GM06990 (cell line): Measurements from ENCODE around the gene CACNA1A.
A peak's percentile ranks its signal among the peaks of the same experiment; 100 is the strongest.

Source experiments
- DNase-seq: peaks from one replicate; pipeline ENCODE4 v3.0.0-alpha.2; 2011; ENCODE audit not compliant: insufficient read length; ENCODE audit errors: extremely low read depth
- H3K27me3 ChIP-seq: replicated peaks from 2 replicates; pipeline ENCODE4 v1.6.0; 2011; ENCODE audit warnings: low read length; ENCODE audit not compliant: control insufficient read depth, insufficient read depth
- H3K36me3 ChIP-seq: 2 replicates; pipeline ENCODE4 v1.5.1; 2011; ENCODE audit warnings: low read length; ENCODE audit not compliant: control insufficient read depth, insufficient read depth
- H3K4me3 ChIP-seq: replicated peaks from 2 replicates; pipeline ENCODE4 v1.5.1; 2011; ENCODE audit warnings: low read depth, mild to moderate bottlenecking, control low read depth, low read length
- TF ChIP-seq, protein P1 (sequence below): IDR thresholded peaks from 2 replicates; pipeline ENCODE4 v1.5.1; 2011; ENCODE audit warnings: low read length, control low read depth, mild to moderate bottlenecking, inconsistent platforms; ENCODE audit not compliant: insufficient read depth, poor library complexity, severe bottlenecking

The CACNA1A gene

DNA sequence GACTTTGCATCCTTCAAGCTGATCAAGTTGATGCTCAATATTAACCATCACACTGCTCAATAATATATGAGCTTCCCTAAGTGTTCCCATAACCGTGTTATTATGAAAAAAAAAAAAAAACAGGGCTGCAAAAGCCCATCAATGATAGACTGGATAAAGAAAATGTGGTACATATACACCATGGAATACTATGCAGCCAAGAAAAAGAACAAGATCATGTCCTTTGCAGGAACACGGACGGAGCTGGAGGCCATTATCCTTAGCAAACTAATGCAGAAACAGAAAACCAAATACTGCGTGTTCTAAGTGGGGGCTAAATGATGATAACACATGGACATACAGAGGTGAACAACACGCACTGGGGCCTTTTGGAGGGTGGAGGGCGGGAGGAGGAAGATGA lies 58.3 kb downstream of the CACNA1A start:
- DNase-seq, result no peak
- H3K27me3 ChIP-seq, result no peaks in the 10 kb centered on the region
- TF ChIP-seq, protein P1, sequence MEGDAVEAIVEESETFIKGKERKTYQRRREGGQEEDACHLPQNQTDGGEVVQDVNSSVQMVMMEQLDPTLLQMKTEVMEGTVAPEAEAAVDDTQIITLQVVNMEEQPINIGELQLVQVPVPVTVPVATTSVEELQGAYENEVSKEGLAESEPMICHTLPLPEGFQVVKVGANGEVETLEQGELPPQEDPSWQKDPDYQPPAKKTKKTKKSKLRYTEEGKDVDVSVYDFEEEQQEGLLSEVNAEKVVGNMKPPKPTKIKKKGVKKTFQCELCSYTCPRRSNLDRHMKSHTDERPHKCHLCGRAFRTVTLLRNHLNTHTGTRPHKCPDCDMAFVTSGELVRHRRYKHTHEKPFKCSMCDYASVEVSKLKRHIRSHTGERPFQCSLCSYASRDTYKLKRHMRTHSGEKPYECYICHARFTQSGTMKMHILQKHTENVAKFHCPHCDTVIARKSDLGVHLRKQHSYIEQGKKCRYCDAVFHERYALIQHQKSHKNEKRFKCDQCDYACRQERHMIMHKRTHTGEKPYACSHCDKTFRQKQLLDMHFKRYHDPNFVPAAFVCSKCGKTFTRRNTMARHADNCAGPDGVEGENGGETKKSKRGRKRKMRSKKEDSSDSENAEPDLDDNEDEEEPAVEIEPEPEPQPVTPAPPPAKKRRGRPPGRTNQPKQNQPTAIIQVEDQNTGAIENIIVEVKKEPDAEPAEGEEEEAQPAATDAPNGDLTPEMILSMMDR, result no peak
- H3K36me3 ChIP-seq, result no peaks in the 10 kb centered on the region
- no peak overlapping the region for H3K4me3 ChIP-seq

DNA sequence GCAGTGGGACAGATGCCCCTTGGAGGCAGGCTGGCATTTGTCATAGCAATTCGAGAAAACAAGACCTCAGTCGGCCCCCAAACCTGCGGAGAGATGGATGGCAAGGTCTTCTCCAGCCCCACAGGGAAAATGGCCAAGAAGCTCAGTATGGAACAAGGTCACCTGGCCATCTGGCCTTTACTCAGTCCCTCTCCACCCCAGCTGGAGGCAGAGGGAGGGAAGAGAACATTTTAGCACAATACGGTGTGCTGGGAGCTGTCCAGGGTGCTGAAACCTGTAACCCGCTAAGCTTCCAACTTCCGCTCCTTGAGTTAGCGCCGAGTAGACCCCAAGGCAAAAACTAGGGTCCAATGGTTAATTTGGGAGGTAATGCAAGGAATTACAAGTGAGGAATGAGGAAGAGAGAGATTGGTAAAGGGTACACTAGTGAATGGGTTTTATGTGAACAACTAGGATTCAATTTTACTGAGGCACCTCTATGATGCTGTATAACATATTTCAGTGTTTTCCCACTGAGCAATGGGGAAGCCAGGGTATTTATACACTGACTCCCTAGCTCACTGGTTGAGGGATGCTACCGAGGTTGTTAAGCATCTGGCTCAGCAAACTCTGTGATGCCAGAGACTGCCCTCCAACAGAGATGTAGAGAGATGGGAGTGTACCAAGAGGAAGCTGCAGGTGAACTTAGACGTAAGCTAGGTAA lies 64.3 kb downstream of the CACNA1A start:
- peak; percentile 15 for DNase-seq

DNA sequence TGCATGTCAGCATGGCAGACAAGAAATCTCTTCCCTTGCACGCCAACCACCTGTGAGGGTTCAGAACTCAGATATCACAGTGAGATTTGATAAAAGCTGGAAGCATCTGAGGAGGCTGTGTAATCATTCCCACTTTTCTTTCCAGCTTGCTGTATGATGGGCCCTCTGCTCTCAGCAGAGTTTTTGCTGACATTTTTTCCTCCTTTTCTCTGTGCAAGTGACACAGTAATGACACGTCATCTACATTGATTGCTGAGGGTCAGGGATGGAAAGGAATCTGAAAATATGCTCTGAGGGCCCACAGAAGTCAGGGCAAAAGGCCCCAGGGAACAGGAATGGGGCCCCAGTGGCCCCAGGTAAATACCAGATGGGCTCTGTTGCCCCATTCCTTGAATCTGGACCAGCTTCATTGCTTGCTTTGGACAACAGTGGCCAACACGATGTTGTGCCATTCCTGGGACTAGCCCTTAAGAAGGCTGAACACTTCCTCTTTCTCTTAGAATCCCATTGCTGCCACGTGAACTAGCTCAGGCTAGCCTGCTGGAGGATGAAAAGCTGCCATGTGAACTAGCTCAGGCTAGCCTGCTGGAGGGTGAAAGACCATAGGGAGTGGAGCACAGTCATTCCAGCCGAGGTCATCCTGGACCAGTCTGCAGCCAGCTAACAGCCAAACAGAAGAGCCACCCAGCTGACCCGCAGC lies 68.2 kb downstream of the CACNA1A start:
- H3K27me3 ChIP-seq, result no peaks in the 10 kb centered on the region; the same call in 1 of the 2 replicates
- H3K4me3 ChIP-seq, result no peak overlapping the region
- DNase-seq, result no peak
- H3K36me3 ChIP-seq, result no peaks in the 10 kb centered on the region
- TF ChIP-seq, protein P1, result no peak

More for the DNA sequence above, 64.3 kb downstream of the CACNA1A start:
- no peaks in the 10 kb centered on the region; the same call in 1 of the 2 replicates for H3K27me3 ChIP-seq
- TF ChIP-seq, protein P1, result no peak
- no peaks in the 10 kb centered on the region for H3K36me3 ChIP-seq
- H3K4me3 ChIP-seq, result no peak overlapping the region

DNA sequence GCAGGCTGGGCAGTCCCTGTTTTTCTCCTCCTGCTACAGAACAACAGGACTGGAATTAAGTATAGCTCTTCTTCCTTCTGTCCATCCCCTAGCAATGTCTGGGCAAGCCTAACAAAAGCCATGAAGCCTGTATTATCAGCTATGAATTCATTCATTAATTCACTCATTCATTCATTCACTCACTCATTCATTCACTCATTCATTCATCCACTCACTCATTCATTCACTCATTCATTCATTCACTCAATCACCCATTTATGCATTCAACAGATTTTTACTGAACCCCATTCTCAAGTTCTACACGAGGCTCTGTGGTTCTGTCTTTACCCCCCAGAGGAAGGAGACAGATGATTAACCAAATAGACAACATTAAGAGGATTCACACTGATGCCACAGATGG lies 69.9 kb downstream of the CACNA1A start:
- Histone ChIP-seq H3K4me3 (no peak overlapping the region), H3K36me3 (no peaks in the 10 kb centered on the region), H3K27me3 (no peaks in the 10 kb centered on the region; the same call in 1 of the 2 replicates)
- no peak for DNase-seq
- TF ChIP-seq, protein P1, result no peak

DNA sequence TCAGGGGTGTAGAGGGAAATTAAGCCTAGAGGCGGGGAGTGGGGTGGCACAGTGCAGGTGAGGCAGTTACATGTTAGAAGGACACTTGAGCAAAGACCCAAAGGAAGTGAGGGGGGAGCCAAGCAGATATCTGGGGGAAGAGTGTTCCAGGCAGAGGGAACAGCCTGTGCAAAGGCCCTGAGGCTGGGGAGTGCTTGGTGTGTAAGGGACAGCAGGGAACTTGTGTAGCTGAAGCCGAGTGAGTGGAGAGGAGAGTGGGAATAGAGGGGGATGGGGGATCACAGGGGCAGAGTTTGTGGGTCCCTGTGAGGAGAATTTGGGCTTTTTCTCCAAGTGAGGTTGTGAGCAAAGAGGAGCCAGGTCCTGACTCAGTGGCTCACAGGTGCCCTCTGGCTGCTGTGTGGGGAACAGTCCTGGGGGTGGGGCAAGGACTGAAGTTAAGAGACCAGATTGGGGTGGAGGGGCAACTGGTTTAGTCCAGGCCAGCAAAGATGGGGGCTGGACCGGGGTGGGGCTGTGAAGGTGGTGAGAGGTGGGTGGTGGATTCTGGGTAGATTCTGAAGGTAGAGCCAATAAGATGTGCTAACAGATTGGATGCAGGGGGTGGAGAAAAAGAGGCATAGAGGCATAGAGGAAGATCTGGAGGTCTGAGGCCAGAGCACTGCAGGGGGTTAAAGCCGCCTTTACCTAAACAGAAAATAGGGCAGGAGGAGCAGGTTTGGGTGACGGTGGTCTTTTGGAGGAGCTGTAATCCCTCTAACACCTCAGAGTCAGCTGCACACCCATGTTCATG lies 75.3 kb downstream of the CACNA1A start:
- H3K4me3 ChIP-seq, result no peak overlapping the region
- H3K36me3 ChIP-seq, result no peaks in the 10 kb centered on the region
- TF ChIP-seq, protein P1, result peak; percentile 88
- H3K27me3 ChIP-seq, result no peaks in the 10 kb centered on the region
- DNase-seq, result peak; percentile 22
